ENCODE measurements around the gene C11orf97.

The C11orf97 gene

GRCh38 chr11:94536386-94536785 lies 24.1 kb downstream of the C11orf97 start:
- Histone ChIP-seq H3K9me3 (ENCODE audit: insufficient read depth, low read length, severe bottlenecking) (no peaks in the 10 kb centered on the region), H4K20me1 (ENCODE audit: insufficient read depth, low read length) (no peaks in the 10 kb centered on the region), H3K4me1 (ENCODE audit: insufficient read depth, low read length) (no peaks in the 10 kb centered on the region), H3K9ac (ENCODE audit: low read depth, low read length) (no peak overlapping the region), H3K4me2 (ENCODE audit: insufficient read depth, low read length) (no peak overlapping the region), H3K27ac (ENCODE audit: low read length) (no peak overlapping the region), H3K4me3 (ENCODE audit: low read depth in 1 of 2, low read length in 2 of 2) (no peak overlapping the region), H2AFZ (ENCODE audit: low read depth, low read length) (no peak overlapping the region), H3K27me3 (ENCODE audit: insufficient read depth, low read length, poor library complexity) (peaks cover 7% of the 10 kb centered on the region), H3K36me3 (ENCODE audit: insufficient read depth, low read length) (no peaks in the 10 kb centered on the region), H3K79me2 (ENCODE audit: insufficient read depth, low read length) (no peaks in the 10 kb centered on the region)
- TF ChIP-seq EZH2 (IDR thresholded peaks at IDR 0.05; ENCODE audit: borderline replicate concordance, low read depth, low read length, severe bottlenecking) (no peak), CTCF (IDR thresholded peaks at IDR 0.05; ENCODE audit: borderline replicate concordance, extremely low read depth, low read length, poor library complexity, severe bottlenecking) (no peak)
- ATAC-seq (ENCODE audit: insufficient read depth, low read depth) (no peak), DNase-seq (no peak)

- no peaks in the 10 kb centered on the region for H3K9me3 ChIP-seq (ENCODE audit: insufficient read depth, low read length, severe bottlenecking)
- no peak for TF ChIP-seq CTCF (IDR thresholded peaks at IDR 0.05; ENCODE audit: borderline replicate concordance, extremely low read depth, low read length, poor library complexity, severe bottlenecking)
- no peak for TF ChIP-seq EZH2 (IDR thresholded peaks at IDR 0.05; ENCODE audit: borderline replicate concordance, low read depth, low read length, severe bottlenecking)
- no peaks in the 10 kb centered on the region for H4K20me1 ChIP-seq (ENCODE audit: insufficient read depth, low read length)
- no peaks in the 10 kb centered on the region for H3K4me1 ChIP-seq (ENCODE audit: insufficient read depth, low read length)
- no peak for ATAC-seq (ENCODE audit: insufficient read depth, low read depth)
- no peak overlapping the region for H3K9ac ChIP-seq (ENCODE audit: low read depth, low read length)
- H3K27ac ChIP-seq (ENCODE audit: low read length) = no peak overlapping the region
- H3K27me3 ChIP-seq (ENCODE audit: insufficient read depth, low read length, poor library complexity) = peaks cover 4% of the 10 kb centered on the region
- no peak overlapping the region for H2AFZ ChIP-seq (ENCODE audit: low read depth, low read length)
- H3K4me2 ChIP-seq (ENCODE audit: insufficient read depth, low read length) = no peak overlapping the region
- H3K36me3 ChIP-seq (ENCODE audit: insufficient read depth, low read length) = no peaks in the 10 kb centered on the region
- no peaks in the 10 kb centered on the region for H3K79me2 ChIP-seq (ENCODE audit: insufficient read depth, low read length)
- no peak overlapping the region for H3K4me3 ChIP-seq (ENCODE audit: low read depth in 1 of 2, low read length in 2 of 2)
- no peak for DNase-seq
Measured at GRCh38 chr11:94537031-94537600, 24.9 kb downstream of the C11orf97 start.

GRCh38 chr11:94539420-94539819 lies 27.2 kb downstream of the C11orf97 start:
- peaks cover 11% of the 10 kb centered on the region for H3K4me1 ChIP-seq (ENCODE audit: insufficient read depth, low read length)

More at GRCh38 chr11:94539420-94539819, 27.2 kb downstream of the C11orf97 start:
- ATAC-seq (ENCODE audit: insufficient read depth, low read depth) = no peak
- no peak for DNase-seq
- Histone ChIP-seq H3K79me2 (ENCODE audit: insufficient read depth, low read length) (peaks cover 4% of the 10 kb centered on the region), H3K27me3 (ENCODE audit: insufficient read depth, low read length, poor library complexity) (peaks cover 4% of the 10 kb centered on the region), H3K27ac (ENCODE audit: low read length) (no peak overlapping the region), H3K4me3 (ENCODE audit: low read depth in 1 of 2, low read length in 2 of 2) (no peak overlapping the region), H3K36me3 (ENCODE audit: insufficient read depth, low read length) (no peaks in the 10 kb centered on the region), H2AFZ (ENCODE audit: low read depth, low read length) (no peak overlapping the region), H3K9me3 (ENCODE audit: insufficient read depth, low read length, severe bottlenecking) (no peaks in the 10 kb centered on the region), H4K20me1 (ENCODE audit: insufficient read depth, low read length) (no peaks in the 10 kb centered on the region), H3K4me2 (ENCODE audit: insufficient read depth, low read length) (no peak overlapping the region), H3K9ac (ENCODE audit: low read depth, low read length) (no peak overlapping the region)
- no peak for TF ChIP-seq CTCF (IDR thresholded peaks at IDR 0.05; ENCODE audit: borderline replicate concordance, extremely low read depth, low read length, poor library complexity, severe bottlenecking)
- no peak for TF ChIP-seq EZH2 (IDR thresholded peaks at IDR 0.05; ENCODE audit: borderline replicate concordance, low read depth, low read length, severe bottlenecking)
